Naive B cell (primary cell): ENCODE data around the gene RAP1A. TPM values are rescaled to one million over a fixed set of nuclear protein-coding genes. Genes with fewer than 3 reads are reported as not detected.

Source experiments
- ATAC-seq, 2 donors: fragments of 150-1000 bp; cut with Tn5 transposase; 2 replicates each; pipeline ENCODE4 v1.10.0; 2021; ENCODE audit warnings: low read depth in 2 of 2, mild to moderate bottlenecking in 2 of 2, moderate library complexity in 2 of 2
- DNase-seq: peaks from one replicate; pipeline ENCODE4 v3.0.0; 2022
- H3K27ac Mint-ChIP-seq, 6 donors: one replicate each; pipeline ENCODE4 v1.8.0; 2020 to 2022; ENCODE audit warnings: mild to moderate bottlenecking in 6 of 6, mixed read lengths in 6 of 6, moderate library complexity in 5 of 6, inconsistent platforms in 2 of 6
- H3K27me3 Mint-ChIP-seq, 3 donors: one replicate each; pipeline ENCODE4 v1.8.0; 2021 to 2022; ENCODE audit warnings: mixed read lengths in 3 of 3, mild to moderate bottlenecking in 1 of 3
- H3K36me3 Mint-ChIP-seq, 2 donors: one replicate each; pipeline ENCODE4 v1.8.0; 2020 to 2022; ENCODE audit warnings: mixed read lengths in 2 of 2, inconsistent platforms in 1 of 2, mild to moderate bottlenecking in 1 of 2
- H3K4me1 Mint-ChIP-seq, 3 donors: one replicate each; pipeline ENCODE4 v1.8.0; 2020 to 2022; ENCODE audit warnings: mixed read lengths in 3 of 3, inconsistent platforms in 1 of 3, mild to moderate bottlenecking in 1 of 3, moderate library complexity in 1 of 3
- H3K4me3 Mint-ChIP-seq, 8 donors: one replicate each; pipeline ENCODE4 v1.8.0; 2020 to 2022; ENCODE audit warnings: mild to moderate bottlenecking in 8 of 8, mixed read lengths in 8 of 8, moderate library complexity in 8 of 8, inconsistent platforms in 2 of 8
- H3K9me3 Mint-ChIP-seq, 7 donors: one replicate each; pipeline ENCODE4 v1.8.0; 2020 to 2022; ENCODE audit warnings: mixed read lengths in 7 of 7, mild to moderate bottlenecking in 5 of 7, inconsistent platforms in 2 of 7, moderate library complexity in 1 of 7
- polyA plus RNA-seq, 6 donors: library from polyadenylated mRNA; unstranded; fragments of 300-500 nt; fragmentation: Illumina TruSeq; gene quantifications; one replicate each; pipeline ENCODE4 v1.2.3, GENCODE V29; 2021; ENCODE audit warnings: low read depth in 6 of 6

Gene RAP1A
- 10 to 100 TPM; 30.7 to 44.6 (median 37.2) TPM for polyA plus RNA-seq

- H3K36me3 Mint-ChIP-seq, result no peaks in the 10 kb centered on the region
- H3K4me3 Mint-ChIP-seq, result peak within 1 kb of the TSS; percentile 92 to 100 (median 96)
- no peaks in the 10 kb centered on the region for H3K27me3 Mint-ChIP-seq
- no peaks in the 10 kb centered on the region for H3K9me3 Mint-ChIP-seq
- ATAC-seq (peak; percentile 68 to 72), DNase-seq (peak; percentile 83)
- H3K4me1 Mint-ChIP-seq, result peaks cover 70 to 83% (median 76%) of the 10 kb centered on the region in 3 donors
- peak within 1 kb of the TSS; percentile 93 to 98 (median 95) for H3K27ac Mint-ChIP-seq
Observed at GRCh38 chr1:111619635-111620440, at the start of gene RAP1A. Gene RAP1A (plus strand): TSS chr1:111619789. CDS start chr1:111691361, 71,572 bp downstream.

DNA sequence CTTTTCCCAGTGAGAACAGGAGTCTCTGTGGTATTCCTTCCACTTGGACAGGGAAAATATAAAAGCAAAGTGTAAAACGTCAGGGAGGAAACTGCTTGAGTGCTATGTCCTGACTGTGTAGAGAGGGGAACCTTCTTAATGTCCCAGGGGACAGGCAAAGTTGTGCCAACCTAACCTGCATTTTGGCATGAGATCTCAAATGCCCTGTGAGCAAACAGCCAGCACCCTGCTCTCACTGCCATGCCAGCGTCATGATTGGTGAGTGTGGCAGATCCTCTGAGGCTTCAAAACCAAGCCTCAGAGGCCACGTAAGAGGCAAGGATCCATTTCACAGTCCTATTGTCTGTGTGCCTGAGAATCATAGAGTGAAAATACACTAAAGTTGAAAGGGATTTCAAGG is 49.7 kb upstream of the RAP1A start:
- Mint-ChIP-seq H3K4me3 (no peak overlapping the region), H3K4me1 (peaks cover 3 to 15% (median 10%) of the 10 kb centered on the region in 3 donors), H3K36me3 (no peaks in the 10 kb centered on the region), H3K27ac (no peak overlapping the region), H3K27me3 (no peaks in the 10 kb centered on the region), H3K9me3 (no peaks in the 10 kb centered on the region)
- no peak for DNase-seq
- ATAC-seq, result peak; percentile 23 to 34

DNA sequence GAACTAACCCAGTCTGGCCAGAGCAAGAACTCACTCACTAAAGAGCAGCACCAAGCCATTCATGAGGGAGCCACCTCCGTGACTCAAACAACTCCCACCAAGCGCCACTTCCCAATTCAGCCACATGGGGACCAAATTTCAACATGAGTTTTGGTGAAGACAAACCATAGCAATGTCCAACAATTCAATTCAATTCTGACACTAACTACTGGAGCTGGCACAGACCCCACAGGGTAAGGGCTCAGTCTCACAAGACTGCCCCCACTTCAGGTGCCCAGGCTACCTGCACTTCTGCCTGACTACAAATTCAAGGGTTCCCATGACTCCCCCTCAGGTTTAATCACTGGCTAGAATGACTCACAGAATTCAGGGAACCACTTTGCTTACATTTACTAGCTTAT is 48.8 kb upstream of the RAP1A start:
- ATAC-seq, result peak; percentile 52 to 55

DNA sequence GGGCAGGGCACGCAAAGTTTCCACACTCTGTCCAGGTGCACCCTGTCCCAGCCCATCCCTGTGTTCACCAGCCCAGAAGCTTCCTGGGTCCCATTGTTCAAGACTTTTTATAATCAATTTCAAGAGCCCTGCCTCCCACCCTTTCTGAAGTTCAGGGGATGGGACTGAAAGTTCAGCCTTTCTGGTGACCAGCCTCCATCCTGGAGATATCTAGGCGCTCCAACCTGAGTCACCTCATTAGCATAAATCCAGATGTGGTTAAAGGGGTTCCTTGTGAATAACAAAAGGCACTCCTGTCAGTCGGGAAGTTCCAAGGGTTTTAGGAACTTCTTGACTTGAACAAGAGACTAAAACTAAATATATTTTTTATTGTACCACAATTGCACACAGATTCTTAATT is 48.4 kb upstream of the RAP1A start:
- DNase-seq (no peak), ATAC-seq (no peak)
- H3K36me3 Mint-ChIP-seq, result no peaks in the 10 kb centered on the region
- H3K4me3 Mint-ChIP-seq, result no peak overlapping the region
- peaks cover 3 to 15% (median 10%) of the 10 kb centered on the region in 3 donors for H3K4me1 Mint-ChIP-seq
- H3K27ac Mint-ChIP-seq, result no peak overlapping the region
- no peaks in the 10 kb centered on the region for H3K9me3 Mint-ChIP-seq
- no peaks in the 10 kb centered on the region for H3K27me3 Mint-ChIP-seq

More for the DNA sequence above, 48.8 kb upstream of the RAP1A start:
- Mint-ChIP-seq H3K36me3 (no peaks in the 10 kb centered on the region), H3K4me1 (peaks cover 3 to 15% (median 10%) of the 10 kb centered on the region in 3 donors), H3K9me3 (no peaks in the 10 kb centered on the region), H3K27ac (peak overlapping the region in 1 of 6 donors; percentile 77), H3K27me3 (no peaks in the 10 kb centered on the region), H3K4me3 (no peak overlapping the region)
- peak; percentile 18 for DNase-seq

DNA sequence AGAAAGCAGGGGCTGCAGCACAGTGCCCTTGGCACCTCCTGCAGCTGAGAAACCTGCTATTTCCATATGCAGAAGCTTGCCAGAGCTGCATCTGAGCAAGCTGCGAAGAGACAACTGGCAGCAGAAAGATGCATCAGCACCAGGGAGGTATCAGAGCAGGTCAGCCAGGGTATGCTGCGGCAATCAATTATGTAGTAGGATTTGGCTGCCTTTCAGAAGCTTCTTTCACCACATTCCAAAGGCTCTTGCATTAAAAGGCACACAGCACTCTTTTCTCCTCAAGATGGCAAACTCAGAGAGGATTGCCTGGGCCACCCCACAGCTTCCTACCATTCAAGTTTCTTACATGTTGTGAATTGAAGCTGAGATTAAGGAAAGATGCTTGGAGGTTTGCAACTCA is 47.6 kb upstream of the RAP1A start:
- Mint-ChIP-seq H3K4me3 (no peak overlapping the region), H3K4me1 (peaks cover 3 to 15% (median 10%) of the 10 kb centered on the region in 3 donors), H3K27me3 (no peaks in the 10 kb centered on the region), H3K27ac (peak overlapping the region in 1 of 6 donors; percentile 74), H3K9me3 (no peaks in the 10 kb centered on the region), H3K36me3 (no peaks in the 10 kb centered on the region)
- DNase-seq (no peak), ATAC-seq (no peak)

- no peaks in the 10 kb centered on the region for H3K9me3 Mint-ChIP-seq
- no peak for DNase-seq
- no peaks in the 10 kb centered on the region for H3K27me3 Mint-ChIP-seq
- peak overlapping the region in 1 of 6 donors; percentile 81 for H3K27ac Mint-ChIP-seq
- H3K4me1 Mint-ChIP-seq, result no peaks in the 10 kb centered on the region
- peaks cover 0 to 4% of the 10 kb centered on the region in 2 donors for H3K36me3 Mint-ChIP-seq
- H3K4me3 Mint-ChIP-seq, result no peak overlapping the region
- no peak for ATAC-seq
Observed at GRCh38 chr1:111576547-111576946, 43.0 kb upstream of the RAP1A start.

DNA sequence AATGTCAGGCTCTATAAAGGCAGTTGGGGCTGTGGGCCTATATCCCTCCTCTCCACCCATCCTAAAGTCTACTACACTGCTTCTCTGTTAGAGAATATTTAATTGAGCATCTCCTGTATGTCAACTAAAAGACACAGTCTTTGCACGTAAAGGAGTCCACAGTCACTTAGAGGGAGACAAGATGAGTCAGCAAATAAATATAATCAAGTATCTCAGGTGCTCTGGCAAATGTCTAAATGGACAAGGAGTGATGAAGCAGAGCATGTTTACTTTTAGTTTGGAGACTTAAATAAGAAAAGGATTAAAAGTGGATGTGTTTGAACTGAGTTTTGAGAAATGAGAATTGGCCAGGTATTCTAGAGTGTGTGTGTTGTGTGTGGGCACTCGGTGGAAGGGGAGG is 41.8 kb upstream of the RAP1A start:
- H3K4me1 Mint-ChIP-seq, result no peaks in the 10 kb centered on the region
- H3K9me3 Mint-ChIP-seq, result peaks cover 0 to 2% (median 0%) of the 10 kb centered on the region in 7 donors
- H3K4me3 Mint-ChIP-seq, result no peak overlapping the region
- no peak for DNase-seq
- no peak for ATAC-seq
- no peaks in the 10 kb centered on the region for H3K27me3 Mint-ChIP-seq
- peaks cover 0 to 4% of the 10 kb centered on the region in 2 donors for H3K36me3 Mint-ChIP-seq
- H3K27ac Mint-ChIP-seq, result peak overlapping the region in 1 of 6 donors; percentile 61

- Mint-ChIP-seq H3K27me3 (no peaks in the 10 kb centered on the region), H3K4me3 (no peak overlapping the region), H3K9me3 (peaks cover 0 to 2% (median 0%) of the 10 kb centered on the region in 7 donors), H3K27ac (peak overlapping the region in 2 of 6 donors; percentile 35 to 67), H3K4me1 (no peaks in the 10 kb centered on the region), H3K36me3 (peaks cover 0 to 4% of the 10 kb centered on the region in 2 donors)
- DNase-seq (no peak), ATAC-seq (no peak)
Observed at GRCh38 chr1:111581166-111581565, 38.4 kb upstream of the RAP1A start.

DNA sequence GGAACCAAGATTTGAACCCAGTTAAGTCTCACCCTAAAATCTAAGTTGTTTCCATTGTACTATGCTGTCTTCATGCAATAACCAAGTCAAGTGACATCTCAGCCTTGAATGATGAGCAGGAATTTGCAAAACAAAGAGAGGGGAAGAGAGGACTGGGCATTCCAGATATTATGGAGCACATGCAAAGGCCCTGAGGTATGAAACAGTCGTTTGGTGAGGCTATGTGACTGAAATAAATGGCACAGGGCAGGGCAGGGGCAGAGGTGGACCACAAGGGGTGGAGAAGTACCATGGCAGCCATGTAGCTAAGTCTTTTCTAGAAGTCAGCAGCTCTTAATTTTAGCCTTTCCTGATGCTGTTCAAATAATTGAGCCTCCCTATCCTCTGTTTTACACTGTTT is 37.6 kb upstream of the RAP1A start:
- DNase-seq (no peak), ATAC-seq (no peak)
- H3K4me1 Mint-ChIP-seq, result no peaks in the 10 kb centered on the region
- peaks cover 0 to 2% (median 0%) of the 10 kb centered on the region in 7 donors for H3K9me3 Mint-ChIP-seq
- no peak overlapping the region for H3K4me3 Mint-ChIP-seq
- H3K36me3 Mint-ChIP-seq, result peaks cover 0 to 4% of the 10 kb centered on the region in 2 donors
- peak overlapping the region in 1 of 6 donors; percentile 63 for H3K27ac Mint-ChIP-seq
- no peaks in the 10 kb centered on the region for H3K27me3 Mint-ChIP-seq

GRCh38 chr1:111582644-111583618 is 36.7 kb upstream of the RAP1A start:
- ATAC-seq, result no peak
- H3K4me1 Mint-ChIP-seq, result no peaks in the 10 kb centered on the region
- H3K27ac Mint-ChIP-seq, result peak overlapping the region in 1 of 6 donors; percentile 44
- DNase-seq, result no peak
- peaks cover 0 to 4% of the 10 kb centered on the region in 2 donors for H3K36me3 Mint-ChIP-seq
- H3K4me3 Mint-ChIP-seq, result no peak overlapping the region
- H3K27me3 Mint-ChIP-seq, result no peaks in the 10 kb centered on the region
- peaks cover 0 to 2% (median 0%) of the 10 kb centered on the region in 7 donors for H3K9me3 Mint-ChIP-seq

DNA sequence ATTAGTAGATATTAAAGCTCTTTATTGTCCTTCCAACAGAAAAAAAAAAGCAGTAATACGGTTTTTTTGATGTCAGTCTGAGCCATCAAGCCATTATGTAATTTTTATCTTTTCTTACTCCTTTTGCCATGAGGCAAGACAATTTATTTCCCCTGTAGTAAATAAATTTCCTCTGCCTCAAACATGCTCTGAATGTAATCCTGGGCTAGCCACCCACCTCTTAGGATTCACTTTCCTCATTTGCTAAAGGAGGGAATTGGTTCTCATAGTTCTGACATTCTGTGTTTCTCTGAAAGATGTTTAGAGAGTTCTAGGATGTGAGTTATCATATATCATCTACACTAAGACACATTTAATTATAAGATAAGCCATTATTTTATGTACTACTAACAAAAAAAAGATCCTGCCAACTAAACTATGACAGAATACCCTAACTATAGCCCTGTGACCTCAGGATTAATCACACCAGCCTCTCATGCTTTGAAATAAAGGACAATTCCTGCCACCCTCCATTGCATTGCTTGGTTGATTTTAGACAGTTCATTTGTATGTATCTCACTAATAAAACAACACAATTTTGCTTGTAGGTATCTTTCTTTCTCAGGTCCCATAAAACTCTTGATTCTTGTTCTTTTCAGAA is 34.0 kb upstream of the RAP1A start:
- ATAC-seq, result no peak
- DNase-seq, result no peak
- no peaks in the 10 kb centered on the region for H3K36me3 Mint-ChIP-seq
- H3K4me3 Mint-ChIP-seq, result no peak overlapping the region
- no peak overlapping the region for H3K27ac Mint-ChIP-seq
- no peaks in the 10 kb centered on the region for H3K27me3 Mint-ChIP-seq
- no peaks in the 10 kb centered on the region for H3K4me1 Mint-ChIP-seq
- peaks cover 0 to 2% (median 0%) of the 10 kb centered on the region in 7 donors for H3K9me3 Mint-ChIP-seq

DNA sequence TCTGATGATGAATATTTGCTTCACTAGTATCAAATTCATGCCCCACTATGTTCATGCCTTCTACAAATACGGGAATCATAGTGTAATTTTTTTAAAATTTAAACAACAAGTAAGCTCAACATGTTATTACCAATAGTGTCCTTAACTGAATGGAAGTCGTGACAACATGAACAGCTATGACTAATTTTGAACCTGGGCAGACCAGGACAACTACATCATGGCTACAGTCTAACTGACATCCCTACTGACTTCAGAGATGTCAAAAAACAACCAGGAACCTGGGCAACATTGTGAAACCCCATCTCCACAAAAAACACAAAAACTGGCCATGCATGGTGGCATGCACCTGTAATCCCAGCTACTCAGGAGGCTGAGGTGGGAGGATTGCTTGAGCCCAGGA is 33.5 kb upstream of the RAP1A start:
- no peaks in the 10 kb centered on the region for H3K4me1 Mint-ChIP-seq
- peaks cover 0 to 2% (median 0%) of the 10 kb centered on the region in 7 donors for H3K9me3 Mint-ChIP-seq
- H3K4me3 Mint-ChIP-seq, result no peak overlapping the region
- H3K27ac Mint-ChIP-seq, result peak overlapping the region in 1 of 6 donors; percentile 38
- ATAC-seq (no peak), DNase-seq (no peak)
- no peaks in the 10 kb centered on the region for H3K36me3 Mint-ChIP-seq
- H3K27me3 Mint-ChIP-seq, result no peaks in the 10 kb centered on the region
